ENCODE measurements around the gene NOX3. TPM values are rescaled to one million over a fixed set of nuclear protein-coding genes. Genes with fewer than 3 reads are reported as not detected.

NOX3 gene
- total RNA-seq, 4 donors from 2014 or later = not detected

GRCh38 chr6:155444952-155445903 lies 10.4 kb downstream of the NOX3 start:
- H3K4me3 ChIP-seq (replicated peaks in 1 of 3) = no peak overlapping the region
- 81 to 82% methylated on average over 9 of the region's 9 CpGs for WGBS, 2 donors
- TF ChIP-seq POLR2A (IDR thresholded peaks at IDR 0.05) (no peak), CTCF (IDR thresholded peaks at IDR 0.05) (no peak)
- H3K27ac ChIP-seq = no peak overlapping the region
- H3K4me1 ChIP-seq = no peaks in the 10 kb centered on the region
- no peak for DNase-seq
- H3K9me3 ChIP-seq = no peaks in the 10 kb centered on the region
- H3K36me3 ChIP-seq = no peaks in the 10 kb centered on the region
- no peaks in the 10 kb centered on the region for H3K27me3 ChIP-seq
- intact Hi-C loops (cut with DNase I) = no loop called here

- TF ChIP-seq POLR2A (IDR thresholded peaks at IDR 0.05) (no peak), CTCF (IDR thresholded peaks at IDR 0.05) (no peak)
- intact Hi-C loops (cut with DNase I) = no loop called here
- 88 to 90% methylated on average over 9 of the region's 9 CpGs for WGBS, 2 donors
- Histone ChIP-seq H3K9me3 (no peaks in the 10 kb centered on the region), H3K4me1 (no peaks in the 10 kb centered on the region), H3K4me3 (replicated peaks in 1 of 3) (no peak overlapping the region), H3K36me3 (no peaks in the 10 kb centered on the region), H3K27ac (no peak overlapping the region), H3K27me3 (no peaks in the 10 kb centered on the region)
- DNase-seq = no peak
Measured at GRCh38 chr6:155444120-155444917, 11.3 kb downstream of the NOX3 start.

GRCh38 chr6:155443168-155443567 lies 12.5 kb downstream of the NOX3 start:
- TF ChIP-seq CTCF (IDR thresholded peaks at IDR 0.05) (no peak), POLR2A (IDR thresholded peaks at IDR 0.05) (no peak)
- no peak overlapping the region for H3K4me3 ChIP-seq (replicated peaks in 1 of 3)
- WGBS, 2 donors = 89 to 92% methylated on average over 9 of the region's 9 CpGs

GRCh38 chr6:155442562-155442961 lies 13.1 kb downstream of the NOX3 start:
- intact Hi-C loops (cut with DNase I) = no loop called here
- WGBS, 2 donors = 94% methylated on average over 5 of the region's 5 CpGs
- Histone ChIP-seq H3K27me3 (no peaks in the 10 kb centered on the region), H3K4me3 (replicated peaks in 1 of 3) (no peak overlapping the region), H3K9me3 (no peaks in the 10 kb centered on the region), H3K36me3 (no peaks in the 10 kb centered on the region), H3K4me1 (no peaks in the 10 kb centered on the region), H3K27ac (no peak overlapping the region)
- DNase-seq = no peak
- TF ChIP-seq CTCF (IDR thresholded peaks at IDR 0.05) (no peak), POLR2A (IDR thresholded peaks at IDR 0.05) (no peak)

More at GRCh38 chr6:155443168-155443567, 12.5 kb downstream of the NOX3 start:
- Histone ChIP-seq H3K27ac (no peak overlapping the region), H3K27me3 (no peaks in the 10 kb centered on the region), H3K4me1 (no peaks in the 10 kb centered on the region), H3K36me3 (no peaks in the 10 kb centered on the region), H3K9me3 (no peaks in the 10 kb centered on the region)
- intact Hi-C loops (cut with DNase I) = no loop called here
- no peak for DNase-seq

- TF ChIP-seq CTCF (IDR thresholded peaks at IDR 0.05) = no peak
- no peak for TF ChIP-seq POLR2A (IDR thresholded peaks at IDR 0.05)
- WGBS, 2 donors = 72 to 73% methylated on average over 4 of the region's 4 CpGs
- no peak overlapping the region for H3K4me3 ChIP-seq (replicated peaks in 1 of 3)
- no peaks in the 10 kb centered on the region for H3K27me3 ChIP-seq
- intact Hi-C loops (cut with DNase I) = no loop called here
- no peaks in the 10 kb centered on the region for H3K36me3 ChIP-seq
- no peaks in the 10 kb centered on the region for H3K9me3 ChIP-seq
- H3K27ac ChIP-seq = no peak overlapping the region
- no peaks in the 10 kb centered on the region for H3K4me1 ChIP-seq
- DNase-seq = no peak
Measured at GRCh38 chr6:155441112-155441465, 14.6 kb downstream of the NOX3 start.
